KBM-7 (cell line): ENCODE results near the gene ST6GALNAC6.

Source experiments
- DNase-seq: peaks from one replicate; pipeline ENCODE4 v3.0.0-alpha.2; 2015
- in situ Hi-C: fragments of 300-500 bp; cut with MboI; formaldehyde crosslinking; loops from 2 replicates; pipeline ENCODE4 v1.14.3; 2020; ENCODE audit warnings: low sequenced_read_pairs, low pct_unique_long_range_greater_than_20kb, mixed read lengths

Gene ST6GALNAC6

DNA sequence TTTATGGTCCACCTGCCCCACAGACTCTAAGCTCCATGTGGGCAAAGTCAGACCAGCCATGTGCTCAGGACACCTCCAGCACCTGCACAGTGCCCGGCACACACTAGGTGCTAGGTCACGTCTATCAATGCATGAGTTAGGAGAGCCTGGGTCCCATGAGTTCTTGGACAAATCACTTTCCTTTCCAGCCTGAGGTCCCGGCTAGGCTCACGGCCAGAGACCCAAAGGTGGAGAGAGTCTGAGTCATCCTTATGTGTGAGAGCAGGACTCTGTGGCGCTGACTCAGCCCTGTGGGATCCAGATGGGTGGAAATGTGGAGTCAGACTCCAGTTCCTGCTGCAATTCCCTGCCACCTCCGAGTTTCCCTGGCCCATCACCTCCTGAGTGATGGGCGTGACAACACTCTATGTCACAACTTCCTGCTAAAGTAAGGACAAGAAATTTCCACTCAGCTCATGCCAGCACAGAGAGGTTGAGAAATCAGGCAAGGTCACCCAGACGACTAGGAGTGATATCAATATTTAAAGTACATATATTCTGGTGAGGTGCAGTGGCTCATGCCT is 19.9 kb upstream of the ST6GALNAC6 start:
- in situ Hi-C loops, result loop anchor here (25.0 kb wide), 1 partner anchor 332 kb away; no protein-coding TSS in a partner anchor
- DNase-seq, result peak; percentile 62

DNA sequence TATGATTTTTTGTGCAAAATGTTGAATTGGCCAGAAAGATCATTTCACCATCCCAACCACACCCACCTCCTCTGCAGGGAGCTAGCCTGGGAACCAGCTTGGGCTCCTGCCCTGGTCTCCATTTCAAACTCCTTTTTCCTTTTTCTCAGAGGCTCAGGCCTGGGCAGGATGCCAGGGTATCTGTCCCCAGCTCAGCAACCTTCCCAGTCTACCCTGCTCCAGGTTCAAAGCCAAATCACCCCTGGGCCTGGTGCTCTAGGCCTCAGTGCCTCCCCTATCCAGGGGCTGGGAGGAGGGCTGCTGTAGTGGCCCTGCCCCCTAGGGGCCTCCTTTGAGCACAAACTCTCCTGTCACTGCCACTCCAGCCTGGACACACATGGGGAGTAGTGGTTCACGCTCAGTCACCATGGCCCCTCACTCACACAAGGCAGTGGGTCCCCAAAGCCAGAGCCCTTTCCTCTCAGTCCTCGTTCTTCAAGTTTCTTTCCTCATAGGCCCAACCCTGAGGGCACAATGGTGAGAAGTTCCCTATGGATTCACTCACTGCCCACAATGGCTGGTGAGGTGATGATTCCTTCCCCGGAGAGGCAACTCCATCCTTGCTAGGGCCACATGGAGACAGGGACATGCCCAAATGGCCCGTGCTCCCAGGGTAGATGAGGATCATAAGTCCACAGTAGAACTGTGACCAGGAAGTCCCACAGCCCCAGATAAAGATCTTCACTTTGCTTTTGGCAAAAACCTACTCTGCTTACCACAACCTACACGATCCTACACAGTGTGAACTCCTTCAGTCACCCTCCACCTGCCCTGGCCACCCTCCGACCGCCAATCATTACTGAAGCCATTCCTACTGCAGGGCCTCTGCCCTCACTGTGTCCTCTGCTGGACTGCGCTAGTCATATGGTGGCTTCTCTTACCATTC is 19.0 kb upstream of the ST6GALNAC6 start:
- peak; percentile 45 for DNase-seq
- in situ Hi-C loops, result loop anchor here (25.0 kb wide), 1 partner anchor 331 kb away; no protein-coding TSS in a partner anchor

DNA sequence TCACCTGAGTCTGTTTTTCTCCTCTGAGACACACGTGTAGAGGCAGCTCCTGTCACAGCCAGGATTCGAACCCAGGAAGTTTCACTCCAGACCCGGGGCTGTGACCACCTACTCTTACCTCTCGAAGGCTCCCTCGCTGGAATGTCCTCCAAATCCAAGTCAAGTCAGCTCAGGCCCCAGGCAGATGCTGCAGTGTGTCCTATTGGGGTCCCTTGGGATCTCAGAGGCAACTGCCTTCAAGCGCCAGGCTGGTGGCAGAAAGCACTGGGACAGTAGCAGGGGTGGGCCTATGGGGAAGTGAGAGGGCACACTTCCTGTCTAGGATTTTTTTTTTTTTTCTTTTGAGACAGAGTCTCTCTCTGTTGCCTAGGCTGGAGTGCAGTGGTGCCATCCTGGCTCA is 18.2 kb upstream of the ST6GALNAC6 start:
- in situ Hi-C loops, result loop anchor here (25.0 kb wide), 1 partner anchor 330 kb away; no protein-coding TSS in a partner anchor
- DNase-seq, result no peak

DNA sequence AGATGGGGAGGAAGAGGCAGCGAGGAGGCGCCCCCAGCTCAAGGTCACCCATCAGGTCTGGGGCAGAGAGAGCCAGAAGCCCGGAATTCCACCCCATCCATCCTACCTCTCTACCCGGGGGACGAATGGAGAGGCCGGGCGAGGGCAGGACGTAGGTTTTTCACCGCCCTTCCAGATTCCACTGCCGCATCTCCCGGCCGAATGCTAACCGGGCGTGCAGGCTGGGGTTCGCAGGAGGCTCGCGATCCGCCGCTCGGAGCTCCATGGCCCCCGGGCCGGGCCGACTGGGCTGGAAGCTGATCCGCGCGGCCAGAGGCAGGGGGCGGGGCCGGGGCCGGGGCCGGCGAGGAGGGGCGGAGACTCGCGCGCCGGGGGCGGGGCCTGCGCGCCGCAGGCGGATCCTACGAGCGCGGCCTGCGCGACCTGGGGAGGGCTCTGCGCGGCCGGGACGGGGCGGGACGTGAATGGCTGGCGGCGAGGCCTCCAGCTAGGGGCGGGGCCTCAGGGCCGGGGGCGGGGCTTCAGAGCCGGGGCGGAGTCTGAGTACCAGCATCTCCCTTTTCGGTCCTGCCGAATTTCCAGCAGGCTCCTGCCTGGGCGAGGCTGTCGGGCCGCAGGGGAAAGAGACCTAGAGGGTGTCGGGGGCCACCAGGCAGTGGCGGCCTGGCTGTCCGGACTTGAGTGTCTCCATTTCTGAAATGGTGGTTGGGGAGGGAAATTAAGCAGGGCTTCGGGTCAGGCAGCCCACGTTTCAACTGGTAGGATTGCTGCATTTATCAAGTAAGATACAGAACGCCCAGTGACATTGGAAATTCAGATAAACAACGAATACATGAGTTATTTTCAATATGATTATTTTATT is 17.5 kb upstream of the ST6GALNAC6 start, which contains the start of gene ST6GALNAC4:
TSS of gene ST6GALNAC4 (minus strand) at position 322 of the 862 bp plus-strand sequence. CDS start 622 bp downstream, outside the sequence.
- DNase-seq, result peak; percentile 78
- in situ Hi-C loops, result loop anchor here (25.0 kb wide), 1 partner anchor 330 kb away; no protein-coding TSS in a partner anchor

DNA sequence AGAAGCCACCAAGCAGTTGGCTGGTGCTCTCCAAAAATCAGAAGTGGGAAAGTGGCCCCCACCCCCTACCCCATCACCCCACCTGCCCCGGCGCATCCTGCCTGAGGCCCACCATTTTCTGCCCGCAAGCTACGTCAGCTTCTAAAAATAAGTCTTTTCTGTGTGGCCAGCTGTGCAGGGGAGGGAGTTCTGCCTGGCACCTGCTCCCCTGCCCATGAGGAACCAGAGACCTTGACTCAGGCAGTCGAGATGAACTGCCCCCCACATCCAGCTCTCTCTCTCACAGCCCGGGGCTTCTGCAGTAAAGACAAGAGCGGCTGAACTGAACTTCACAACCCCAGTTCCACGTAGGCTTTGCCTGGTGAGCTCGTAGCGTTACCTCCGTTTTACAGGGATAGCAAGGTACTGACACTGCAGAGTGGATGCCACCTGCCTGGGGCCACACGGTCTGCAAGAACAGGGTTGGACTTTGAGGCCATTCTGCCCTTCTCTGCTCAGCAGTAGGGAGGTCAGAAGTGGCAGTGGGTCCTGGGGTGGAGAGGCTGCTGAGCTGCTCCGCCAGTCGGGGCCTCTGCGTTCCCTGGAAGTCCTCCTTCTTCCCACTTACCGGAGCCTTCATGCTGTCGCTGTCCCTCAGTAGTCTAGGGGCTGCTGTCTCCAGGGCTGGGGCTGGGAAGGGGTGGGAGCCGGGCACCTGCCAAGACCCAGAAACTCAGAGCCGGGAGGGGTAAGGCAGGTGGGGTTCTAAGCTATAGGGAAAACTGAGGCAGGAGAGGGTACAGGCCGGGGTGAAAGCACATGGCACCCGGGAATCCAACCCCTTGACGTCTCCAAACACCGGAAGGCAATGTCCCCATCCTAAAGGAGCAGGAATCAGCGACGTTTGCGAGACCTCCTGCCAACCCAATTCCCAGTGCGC is 16.7 kb upstream of the ST6GALNAC6 start:
- in situ Hi-C loops, result loop anchor here (25.0 kb wide), 1 partner anchor 329 kb away; no protein-coding TSS in a partner anchor
- DNase-seq, result peak; percentile 56

DNA sequence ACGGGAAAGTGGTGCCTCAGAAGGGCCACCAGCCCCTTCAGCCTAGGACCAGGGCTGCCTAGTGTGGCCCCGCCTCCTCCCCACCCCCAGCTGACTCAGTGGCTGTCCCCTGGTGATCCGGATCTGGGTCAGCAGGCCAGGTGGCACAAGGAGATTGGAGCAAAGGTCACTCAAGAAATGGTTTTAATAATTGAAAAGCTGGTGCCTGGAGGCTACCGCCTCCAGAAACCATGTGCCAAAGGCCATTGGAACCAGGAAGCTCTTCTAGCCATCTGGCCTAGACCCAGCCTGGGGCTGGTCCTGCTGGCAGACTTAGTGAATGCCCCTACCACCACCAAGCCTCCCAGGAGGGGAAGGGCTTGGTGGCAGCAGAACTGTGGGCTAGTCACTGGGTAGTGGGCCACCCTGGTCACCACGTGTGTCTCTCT is 15.9 kb upstream of the ST6GALNAC6 start:
- no peak for DNase-seq
- in situ Hi-C loops, result loop anchor here (25.0 kb wide), 1 partner anchor 328 kb away; no protein-coding TSS in a partner anchor

DNA sequence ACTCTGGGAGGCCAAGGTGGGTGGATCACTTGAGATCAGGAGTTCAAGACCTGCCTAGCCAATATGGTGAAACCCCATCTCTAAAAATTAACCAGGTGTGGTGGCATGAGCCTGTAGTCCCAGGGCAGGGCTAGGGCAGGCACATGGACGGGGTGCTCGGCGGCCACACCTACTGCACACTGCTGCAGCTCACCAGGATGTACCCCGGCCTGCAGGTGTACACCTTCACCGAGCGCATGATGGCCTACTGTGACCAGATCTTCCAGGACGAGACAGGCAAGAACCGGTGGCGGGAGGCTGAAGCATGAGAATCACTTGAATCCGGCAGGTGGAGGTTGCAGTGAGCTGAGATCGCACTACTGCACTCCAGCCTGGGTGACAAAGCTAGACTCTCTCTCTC is 14.3 kb upstream of the ST6GALNAC6 start:
- in situ Hi-C loops, result loop anchor here (25.0 kb wide), 1 partner anchor 326 kb away; no protein-coding TSS in a partner anchor

DNA sequence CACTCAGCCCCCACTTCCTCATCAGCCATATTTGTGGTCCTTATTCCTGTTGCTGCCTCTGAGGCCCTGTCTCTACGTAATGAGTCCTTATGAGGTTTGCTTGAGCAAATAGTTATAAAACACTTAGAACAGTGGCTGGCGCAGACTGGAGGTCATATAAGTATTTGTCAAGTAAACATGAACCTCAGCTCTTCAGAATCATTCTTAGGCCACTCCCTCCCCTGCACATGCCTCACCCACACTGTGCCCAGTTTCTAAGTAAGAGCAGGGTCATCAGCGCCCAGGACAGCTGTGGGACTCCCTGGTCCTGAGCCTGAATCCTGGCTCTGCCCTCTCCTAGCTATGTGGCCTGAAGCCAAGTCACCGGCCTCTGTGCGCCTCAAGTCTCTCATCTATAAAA is 13.5 kb upstream of the ST6GALNAC6 start:
- DNase-seq, result no peak
- in situ Hi-C loops, result loop anchor here (25.0 kb wide), 1 partner anchor 326 kb away; no protein-coding TSS in a partner anchor

More for the DNA sequence above, 14.3 kb upstream of the ST6GALNAC6 start:
- no peak for DNase-seq

DNA sequence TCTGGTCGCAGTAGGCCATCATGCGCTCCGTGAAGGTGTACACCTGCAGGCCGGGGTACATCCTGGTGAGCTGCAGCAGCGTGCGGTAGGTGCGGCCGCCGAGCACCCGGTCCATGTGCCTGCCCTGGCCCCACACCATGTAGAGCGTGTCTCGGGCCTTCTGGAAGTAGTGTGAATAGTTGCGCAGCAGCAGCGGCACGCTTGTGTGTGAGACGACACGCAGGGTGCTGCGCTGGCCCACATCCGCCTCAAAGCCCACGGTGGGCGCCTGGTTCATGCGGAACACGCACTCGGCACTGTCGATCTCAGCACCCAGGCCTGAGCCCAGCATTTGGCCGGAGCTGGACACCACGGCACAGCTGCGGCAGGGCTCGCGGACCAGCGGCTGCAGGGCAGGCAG is 12.9 kb upstream of the ST6GALNAC6 start:
- in situ Hi-C loops, result loop anchor here (25.0 kb wide), 1 partner anchor 325 kb away; no protein-coding TSS in a partner anchor
- no peak for DNase-seq

DNA sequence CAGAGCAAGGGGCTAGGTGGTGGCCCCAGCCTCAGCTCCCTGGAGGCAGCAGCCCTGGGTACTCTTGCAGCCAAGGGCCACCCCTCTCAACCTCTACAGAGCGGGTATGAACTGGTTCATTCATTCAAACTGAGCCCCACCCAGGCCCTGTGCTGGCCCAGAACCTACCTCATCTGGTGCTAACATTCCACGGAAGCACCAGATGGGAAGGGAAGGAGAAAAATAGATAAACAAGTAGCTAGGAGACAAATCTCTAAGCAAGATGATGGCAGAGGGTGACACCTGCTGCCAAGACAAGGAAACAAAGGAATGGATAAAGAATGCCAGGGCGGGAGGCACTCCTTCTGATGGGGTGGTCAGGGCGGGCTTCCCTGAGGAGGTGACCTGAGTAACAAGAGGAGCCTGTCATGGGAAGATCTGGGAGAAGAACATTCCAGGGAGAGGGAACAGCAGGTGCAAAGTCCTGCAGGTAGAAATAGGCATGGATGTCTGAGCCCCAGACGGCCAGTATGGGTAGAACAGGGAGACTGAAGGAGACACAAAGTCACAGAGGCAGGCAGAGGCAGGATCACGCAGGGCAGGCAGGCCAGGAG is 11.3 kb upstream of the ST6GALNAC6 start:
- in situ Hi-C loops, result loop anchor here (25.0 kb wide), 1 partner anchor 323 kb away; no protein-coding TSS in a partner anchor

DNA sequence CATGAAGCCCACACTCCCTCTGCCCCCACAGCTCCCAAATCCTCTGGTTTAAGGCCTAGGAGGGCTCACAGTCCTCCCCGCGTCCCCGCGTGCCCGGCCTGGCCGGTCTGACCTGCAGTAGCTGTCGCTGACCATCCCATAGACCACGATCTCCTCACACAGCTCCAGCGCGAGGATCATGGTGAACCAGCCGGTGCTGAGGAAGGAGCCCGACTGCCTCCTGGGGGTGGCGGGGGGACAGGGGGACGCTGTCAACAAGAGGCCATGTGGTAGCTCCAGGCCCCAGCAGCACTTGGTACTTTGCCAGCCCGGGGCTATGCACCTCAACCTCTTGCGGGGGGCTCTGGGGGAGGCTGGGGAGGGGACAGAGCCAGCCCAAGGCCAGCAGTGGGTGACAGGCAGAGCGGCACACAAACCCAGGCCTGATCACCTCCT is 10.5 kb upstream of the ST6GALNAC6 start:
- no peak for DNase-seq
- in situ Hi-C loops, result loop anchor here (25.0 kb wide), 1 partner anchor 323 kb away; no protein-coding TSS in a partner anchor

More for the DNA sequence above, 11.3 kb upstream of the ST6GALNAC6 start:
- DNase-seq, result no peak

DNA sequence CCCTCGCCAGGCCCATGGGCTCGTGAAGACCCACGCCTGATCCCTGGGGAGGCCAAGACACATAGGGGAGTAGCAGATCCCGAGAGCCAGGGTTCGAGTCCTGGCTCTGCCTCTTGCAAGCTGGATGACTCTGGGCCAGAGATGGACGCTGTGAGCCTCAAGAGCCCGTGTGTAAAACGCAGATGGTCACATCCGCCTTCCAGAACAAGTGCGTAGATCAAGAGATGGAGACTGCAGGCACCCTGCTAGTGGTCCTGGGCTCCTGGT is 9.2 kb upstream of the ST6GALNAC6 start:
- in situ Hi-C loops, result loop anchor here (25.0 kb wide), 1 partner anchor 321 kb away; no protein-coding TSS in a partner anchor
- no peak for DNase-seq

DNA sequence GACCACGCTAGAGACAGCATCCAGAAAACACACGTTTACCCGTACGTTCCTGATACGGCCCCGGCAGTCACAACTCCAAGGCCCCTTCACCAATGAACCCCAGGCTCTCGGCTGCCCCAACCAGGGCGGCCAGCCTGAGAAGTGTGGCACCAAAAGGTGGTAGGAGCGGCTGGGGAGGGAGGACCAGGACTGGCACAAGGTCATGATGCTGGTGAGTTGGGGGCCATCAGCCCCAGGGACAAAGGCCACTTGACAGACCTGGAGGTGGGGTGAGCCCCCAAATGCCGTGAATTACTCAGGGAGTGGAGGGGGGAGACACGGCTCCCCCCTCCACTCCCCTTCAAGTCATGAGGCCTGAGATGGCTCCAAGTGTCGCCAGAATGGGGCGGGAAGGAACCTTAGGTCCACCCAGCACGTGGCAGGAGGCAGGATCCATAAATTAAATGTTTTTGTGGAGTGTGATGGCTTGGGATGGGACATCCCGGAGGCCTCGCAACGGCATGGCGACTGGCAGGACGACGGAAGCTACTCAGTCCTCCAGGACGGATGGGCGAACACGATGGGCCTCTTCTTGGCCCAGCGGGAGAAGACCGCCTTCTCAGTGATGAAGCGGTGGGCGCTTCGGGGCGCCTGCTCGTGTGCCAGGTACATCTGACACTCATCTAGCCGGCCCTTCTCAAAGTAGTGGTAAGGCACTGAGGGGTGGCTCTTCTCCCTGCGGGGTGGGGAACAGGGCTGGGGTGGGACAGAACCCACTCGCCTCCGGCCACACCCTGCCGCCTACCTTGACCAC is 8.7 kb upstream of the ST6GALNAC6 start:
- DNase-seq, result no peak
- in situ Hi-C loops, result loop anchor here (25.0 kb wide), 1 partner anchor 321 kb away; no protein-coding TSS in a partner anchor

DNA sequence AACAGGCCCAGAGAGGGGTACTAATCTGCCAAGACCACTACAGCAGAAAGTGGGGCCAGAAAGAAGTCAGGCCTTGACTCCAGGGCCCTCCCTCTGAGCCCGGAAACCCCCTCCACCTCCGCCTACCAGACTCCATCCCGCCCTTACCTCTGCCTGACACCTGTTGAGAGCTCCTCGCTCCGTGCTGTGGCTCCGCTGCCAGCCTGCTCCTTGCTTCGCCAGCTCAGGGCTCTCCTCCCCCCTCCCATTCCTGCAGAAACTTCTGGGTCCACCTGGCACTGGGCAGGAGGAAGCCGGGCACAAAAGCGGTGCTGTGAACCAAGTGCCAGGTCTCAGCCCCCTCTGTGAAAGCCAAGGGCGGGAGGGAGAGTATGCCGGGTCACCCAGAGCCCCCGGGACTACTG is 6.4 kb upstream of the ST6GALNAC6 start:
- in situ Hi-C loops, result loop anchor here (25.0 kb wide), 1 partner anchor 318 kb away; no protein-coding TSS in a partner anchor
- no peak for DNase-seq

DNA sequence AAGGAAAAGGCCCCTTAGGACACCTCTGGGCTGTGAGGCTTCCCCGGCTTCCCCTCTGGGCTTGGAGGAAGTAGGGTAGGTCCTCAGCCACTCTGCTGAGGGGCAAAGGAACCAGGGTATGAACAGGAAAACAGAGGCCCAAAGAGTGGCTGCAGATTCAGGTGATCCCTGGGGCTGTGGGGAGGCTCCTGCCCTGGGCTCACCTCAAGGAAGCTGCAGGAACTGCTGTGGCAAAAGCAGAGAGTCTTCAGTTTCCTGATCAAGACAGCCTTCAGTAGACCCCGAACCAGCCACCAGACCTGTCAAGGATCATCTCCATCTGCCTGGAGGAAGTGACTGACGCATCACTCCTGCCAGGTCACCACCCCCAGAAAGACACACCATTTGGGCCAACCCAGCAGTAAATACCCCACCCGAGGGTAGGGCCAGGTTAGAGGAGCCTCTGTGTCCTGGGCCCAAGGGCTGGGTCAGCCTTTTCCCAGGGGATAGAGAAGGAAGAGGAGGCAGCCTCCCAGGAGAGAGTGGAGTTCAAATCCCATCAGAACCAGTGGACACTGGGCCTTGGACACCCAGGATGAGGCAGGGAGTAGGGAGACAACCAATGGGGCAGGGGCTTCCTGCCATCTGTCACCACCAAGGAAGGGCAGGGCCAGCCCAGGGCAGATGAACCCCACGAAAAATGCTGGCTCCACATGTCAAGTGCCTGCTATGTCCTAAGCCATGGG is 5.8 kb upstream of the ST6GALNAC6 start:
- peak; percentile 77 for DNase-seq
- in situ Hi-C loops, result loop anchor here (25.0 kb wide), 1 partner anchor 318 kb away; no protein-coding TSS in a partner anchor

DNA sequence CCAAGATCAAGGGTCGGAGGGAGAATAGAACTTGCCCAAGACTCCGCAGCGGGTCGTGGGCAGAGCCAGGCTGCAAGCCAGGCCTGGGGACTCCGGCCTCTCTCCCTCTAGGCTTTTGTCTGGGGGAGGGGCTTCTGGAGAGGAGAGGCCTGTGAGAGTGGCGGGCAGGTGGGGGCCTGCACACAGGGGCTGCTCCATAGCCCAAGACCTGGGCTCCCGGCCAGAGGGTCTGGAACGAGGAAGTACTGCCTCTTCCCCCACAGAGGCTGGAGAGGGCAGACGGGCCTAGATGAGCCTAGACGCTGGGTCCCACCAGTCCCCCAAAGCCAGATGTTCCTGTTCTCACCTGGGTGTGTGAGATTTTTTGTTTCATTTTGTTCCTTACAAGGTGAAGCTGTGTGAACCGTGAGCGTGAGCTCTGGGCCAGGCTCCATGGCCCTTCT is 5.2 kb upstream of the ST6GALNAC6 start:
- in situ Hi-C loops, result loop anchor here (25.0 kb wide), 1 partner anchor 317 kb away; no protein-coding TSS in a partner anchor
- peak; percentile 84 for DNase-seq
